Lower lobe of right lung (tissue), 2 donors: ENCODE data around the gene HADHB. TPM values are rescaled to one million over a fixed set of nuclear protein-coding genes. Genes with fewer than 3 reads are reported as not detected.

ENCODE experiments used
- ATAC-seq, 2 donors: fragments of 200-7000 bp; cut with Tn5 transposase; one replicate each; pipeline ENCODE4 v1.9.1; 2020 to 2022; ENCODE audit warnings: mild to moderate bottlenecking in 2 of 2, moderate library complexity in 2 of 2
- DNase-seq: peaks from one replicate; pipeline ENCODE4 v3.0.0-alpha.2; 2020
- H3K27ac ChIP-seq: fragments of 200-600 bp; one replicate; pipeline ENCODE4 v1.8.0; 2022
- H3K27me3 ChIP-seq: fragments of 200-600 bp; one replicate; pipeline ENCODE4 v1.8.0; 2022; ENCODE audit warnings: low read depth
- H3K36me3 ChIP-seq: fragments of 200-600 bp; one replicate; pipeline ENCODE4 v1.8.0; 2022; ENCODE audit warnings: mild to moderate bottlenecking
- H3K4me1 ChIP-seq: fragments of 200-600 bp; one replicate; pipeline ENCODE4 v1.8.0; 2022
- H3K4me3 ChIP-seq: fragments of 200-600 bp; one replicate; pipeline ENCODE4 v1.8.0; 2022; ENCODE audit warnings: mild to moderate bottlenecking
- H3K9me3 ChIP-seq: fragments of 200-600 bp; one replicate; pipeline ENCODE4 v1.8.0; 2022
- intact Hi-C: fragments of 100-400 bp; cut with DNase I; formaldehyde crosslinking; loops from one replicate; pipeline ENCODE4 v1.11.0; 2022
- total RNA-seq: library from RNA; stranded (reverse); fragmentation: NEBNext Ultra II Directional; extraction: Animal tissue kit (Norgen Biotek cat#: 25700); gene quantifications from one replicate; pipeline ENCODE4 v1.2.1, GENCODE V29; 2021
- TF ChIP-seq, protein P1 (sequence below): fragments of 200-600 bp; IDR thresholded peaks from one replicate; pipeline ENCODE4 v1.8.0; 2022; ENCODE audit warnings: antibody characterized with exemption, mild to moderate bottlenecking
- donor health status: DM: no; HTN: yes; CAD: no; lungs with severe emphysema.

Gene HADHB
- total RNA-seq, 1 donor from 2014 or later, result 119 TPM

DNA sequence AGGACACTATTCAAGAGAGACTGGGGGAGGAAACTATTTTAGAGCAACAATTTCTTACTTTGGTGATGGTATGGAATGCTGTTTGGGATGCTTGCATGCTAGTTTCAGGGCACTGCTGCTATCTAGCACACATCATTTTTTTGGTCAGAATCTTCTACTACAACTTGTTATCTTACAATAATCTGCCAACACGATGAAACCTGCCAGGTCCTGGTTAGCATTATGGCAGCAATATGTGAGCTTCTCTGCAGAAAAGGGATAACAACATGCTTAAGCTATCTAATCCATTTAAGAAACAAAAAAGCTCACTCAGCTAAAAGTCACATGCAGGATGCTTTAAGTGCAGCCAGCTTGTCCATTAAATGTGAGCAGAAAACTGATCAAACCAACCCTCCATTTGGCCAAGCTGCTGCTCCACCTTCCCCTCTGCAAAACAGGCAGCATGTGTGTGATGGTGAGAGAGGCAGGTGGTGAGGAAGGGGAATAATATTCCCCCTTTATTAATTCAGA lies 41.7 kb upstream of the HADHB start:
- ATAC-seq (no peak), DNase-seq (no peak)
- H3K36me3 ChIP-seq, result peaks cover 98% of the 10 kb centered on the region
- no peaks in the 10 kb centered on the region for H3K9me3 ChIP-seq
- intact Hi-C loops, result no loop called here
- H3K4me1 ChIP-seq, result no peaks in the 10 kb centered on the region
- H3K27ac ChIP-seq, result no peak overlapping the region
- H3K4me3 ChIP-seq, result no peak overlapping the region
- TF ChIP-seq, protein P1, sequence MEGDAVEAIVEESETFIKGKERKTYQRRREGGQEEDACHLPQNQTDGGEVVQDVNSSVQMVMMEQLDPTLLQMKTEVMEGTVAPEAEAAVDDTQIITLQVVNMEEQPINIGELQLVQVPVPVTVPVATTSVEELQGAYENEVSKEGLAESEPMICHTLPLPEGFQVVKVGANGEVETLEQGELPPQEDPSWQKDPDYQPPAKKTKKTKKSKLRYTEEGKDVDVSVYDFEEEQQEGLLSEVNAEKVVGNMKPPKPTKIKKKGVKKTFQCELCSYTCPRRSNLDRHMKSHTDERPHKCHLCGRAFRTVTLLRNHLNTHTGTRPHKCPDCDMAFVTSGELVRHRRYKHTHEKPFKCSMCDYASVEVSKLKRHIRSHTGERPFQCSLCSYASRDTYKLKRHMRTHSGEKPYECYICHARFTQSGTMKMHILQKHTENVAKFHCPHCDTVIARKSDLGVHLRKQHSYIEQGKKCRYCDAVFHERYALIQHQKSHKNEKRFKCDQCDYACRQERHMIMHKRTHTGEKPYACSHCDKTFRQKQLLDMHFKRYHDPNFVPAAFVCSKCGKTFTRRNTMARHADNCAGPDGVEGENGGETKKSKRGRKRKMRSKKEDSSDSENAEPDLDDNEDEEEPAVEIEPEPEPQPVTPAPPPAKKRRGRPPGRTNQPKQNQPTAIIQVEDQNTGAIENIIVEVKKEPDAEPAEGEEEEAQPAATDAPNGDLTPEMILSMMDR, result no peak
- H3K27me3 ChIP-seq, result no peaks in the 10 kb centered on the region

DNA sequence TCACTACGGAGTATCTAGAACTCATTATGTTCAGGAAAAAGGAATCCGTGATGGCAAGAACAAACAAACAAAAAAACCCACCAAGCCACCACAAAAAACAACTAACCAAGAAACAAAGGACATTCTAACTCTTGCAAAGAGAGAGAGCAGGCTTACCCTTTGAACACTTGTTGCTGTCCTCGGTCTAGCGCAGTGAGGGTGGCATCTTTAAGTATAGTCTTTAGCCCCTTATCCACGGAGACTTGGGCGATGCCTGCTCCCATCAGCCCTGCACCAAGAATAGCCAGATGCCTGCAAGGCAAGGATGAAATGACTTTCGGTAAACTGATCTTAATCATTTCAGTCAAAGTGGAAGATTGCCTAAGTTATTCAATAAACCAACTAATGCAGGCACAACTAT lies 40.8 kb upstream of the HADHB start:
- Histone ChIP-seq H3K9me3 (no peaks in the 10 kb centered on the region), H3K4me3 (no peak overlapping the region), H3K36me3 (peaks cover 99% of the 10 kb centered on the region), H3K4me1 (no peaks in the 10 kb centered on the region), H3K27me3 (no peaks in the 10 kb centered on the region), H3K27ac (no peak overlapping the region)
- ATAC-seq, result no peak
- no peak for DNase-seq
- intact Hi-C loops, result no loop called here
- TF ChIP-seq, protein P1, result no peak

DNA sequence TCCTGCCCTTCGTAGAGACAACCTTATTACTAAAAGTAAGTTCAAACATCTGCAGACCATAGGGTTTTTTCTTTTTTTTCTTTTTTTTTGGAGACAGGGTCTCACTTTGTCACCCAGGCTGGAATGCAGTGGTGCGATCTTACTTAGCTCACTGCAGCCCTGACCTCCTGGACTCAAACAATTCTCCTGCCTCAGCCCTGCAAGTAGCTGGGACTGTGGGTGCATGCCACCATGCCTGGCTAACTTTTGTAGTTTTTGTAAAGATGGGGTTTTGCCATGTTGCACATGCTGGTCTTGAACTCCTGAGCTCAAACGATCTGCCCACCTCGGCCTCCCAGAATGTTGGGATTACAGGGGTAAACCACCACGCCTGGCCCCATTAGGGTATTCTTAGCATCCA lies 32.7 kb upstream of the HADHB start:
- no peak overlapping the region for H3K27ac ChIP-seq
- no peaks in the 10 kb centered on the region for H3K27me3 ChIP-seq
- no peak for DNase-seq
- H3K36me3 ChIP-seq, result peaks cover 98% of the 10 kb centered on the region
- no peaks in the 10 kb centered on the region for H3K9me3 ChIP-seq
- no peak for ATAC-seq
- H3K4me1 ChIP-seq, result no peaks in the 10 kb centered on the region
- TF ChIP-seq, protein P1, result no peak
- intact Hi-C loops, result no loop called here
- no peak overlapping the region for H3K4me3 ChIP-seq

DNA sequence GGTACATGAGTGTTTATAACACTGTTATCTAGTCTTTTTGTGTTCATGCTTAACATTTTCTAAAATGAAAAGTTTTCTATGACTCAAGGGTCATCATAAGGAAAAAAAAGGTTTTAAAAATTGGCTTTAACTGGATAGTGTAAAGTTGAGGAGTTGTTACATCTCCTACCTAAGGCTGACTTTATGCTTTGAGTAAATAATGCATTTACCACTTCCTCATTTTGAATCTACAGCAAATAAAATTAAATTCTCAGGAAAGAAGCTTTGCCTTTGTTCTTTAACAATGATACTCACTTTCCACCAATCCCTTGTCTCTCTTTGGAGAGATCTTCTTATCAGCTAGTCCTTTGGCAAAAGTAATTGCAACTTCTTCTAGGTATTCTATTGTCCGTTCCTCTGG lies 30.0 kb upstream of the HADHB start:
- Histone ChIP-seq H3K27ac (no peak overlapping the region), H3K4me3 (no peak overlapping the region), H3K4me1 (no peaks in the 10 kb centered on the region), H3K9me3 (no peaks in the 10 kb centered on the region), H3K36me3 (peaks cover 88% of the 10 kb centered on the region), H3K27me3 (no peaks in the 10 kb centered on the region)
- DNase-seq (no peak), ATAC-seq (no peak)
- TF ChIP-seq, protein P1, result no peak
- intact Hi-C loops, result no loop called here

DNA sequence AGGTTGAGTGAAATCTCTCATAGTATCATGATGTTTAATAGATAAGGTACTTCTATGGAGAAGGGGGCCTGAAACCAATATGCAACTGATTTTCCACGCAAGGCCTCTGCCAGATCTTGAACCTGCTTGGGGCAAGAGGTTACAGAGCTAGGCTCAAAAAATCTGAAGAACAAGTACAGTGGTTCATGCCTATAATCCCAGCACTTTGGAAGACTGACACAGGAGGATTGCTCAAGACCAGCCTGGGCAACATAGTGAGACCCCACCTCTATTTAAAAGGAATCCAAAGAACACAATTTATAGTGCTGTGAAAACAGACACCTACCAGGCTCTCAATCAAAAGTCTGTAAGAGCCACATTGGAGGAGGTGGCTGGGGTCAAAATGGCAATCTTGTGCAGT lies 28.9 kb upstream of the HADHB start:
- intact Hi-C loops, result no loop called here
- H3K4me1 ChIP-seq, result no peaks in the 10 kb centered on the region
- TF ChIP-seq, protein P1, result no peak
- DNase-seq (no peak), ATAC-seq (no peak)
- H3K9me3 ChIP-seq, result no peaks in the 10 kb centered on the region
- no peak overlapping the region for H3K27ac ChIP-seq
- H3K27me3 ChIP-seq, result no peaks in the 10 kb centered on the region
- peaks cover 85% of the 10 kb centered on the region for H3K36me3 ChIP-seq
- no peak overlapping the region for H3K4me3 ChIP-seq

DNA sequence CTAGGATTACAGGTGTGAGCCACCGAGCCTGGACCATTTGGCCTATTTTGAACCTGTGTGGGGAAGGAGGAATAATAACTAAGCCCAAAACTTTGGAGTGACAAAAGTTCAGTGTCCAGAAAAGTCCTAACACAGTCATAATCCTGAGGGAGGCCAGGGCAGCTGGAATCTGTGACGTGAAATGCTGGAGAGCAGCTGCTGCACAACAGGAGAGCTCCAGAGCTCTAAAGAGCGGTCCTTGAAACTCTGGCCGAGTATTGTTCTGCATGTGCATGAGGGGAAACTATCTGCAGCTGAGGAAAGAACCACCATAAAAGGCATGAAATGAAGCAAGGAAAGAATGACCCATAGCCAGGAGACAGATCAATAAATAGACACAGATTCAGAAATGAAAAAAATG lies 28.2 kb upstream of the HADHB start:
- no peaks in the 10 kb centered on the region for H3K27me3 ChIP-seq
- intact Hi-C loops, result no loop called here
- ATAC-seq (no peak), DNase-seq (no peak)
- H3K4me3 ChIP-seq, result no peak overlapping the region
- TF ChIP-seq, protein P1, result no peak
- no peaks in the 10 kb centered on the region for H3K4me1 ChIP-seq
- H3K36me3 ChIP-seq, result peaks cover 81% of the 10 kb centered on the region
- no peaks in the 10 kb centered on the region for H3K9me3 ChIP-seq
- no peak overlapping the region for H3K27ac ChIP-seq
